GM12892 (cell line): Measurements from ENCODE around the gene DCC.

Experiments
- POLR2A ChIP-seq: IDR thresholded peaks from 2 replicates; pipeline ENCODE4 v1.6.1; 2011; ENCODE audit warnings: low read depth, low read length, control low read depth
- POLR2AphosphoS5 ChIP-seq: IDR thresholded peaks from 2 replicates; pipeline ENCODE4 v1.6.1; 2011; ENCODE audit warnings: low read depth, low read length, control low read depth
- TAF1 ChIP-seq: IDR thresholded peaks from 2 replicates; pipeline ENCODE4 v1.6.1; 2011; ENCODE audit warnings: low read depth, mild to moderate bottlenecking, control low read depth, low read length, borderline replicate concordance

DNA sequence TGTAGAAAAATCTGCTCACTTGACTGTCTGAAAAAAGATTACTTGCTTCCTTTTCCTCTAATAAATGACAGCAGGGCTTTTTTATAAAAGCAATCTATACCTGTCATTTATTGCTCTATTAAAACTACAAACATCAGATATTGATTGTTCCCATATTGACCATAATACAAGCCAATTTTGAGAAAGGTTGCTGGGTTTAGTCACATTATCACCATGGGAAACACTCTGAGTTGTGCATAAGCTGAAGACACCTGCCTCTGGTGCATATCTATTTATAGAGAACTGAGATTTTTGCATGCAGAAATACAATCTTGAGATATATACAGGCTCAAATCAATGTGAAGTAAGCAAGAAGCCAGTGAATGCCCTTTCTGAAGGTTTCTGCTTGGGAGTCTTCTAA lies 853.9 kb downstream of the DCC start:
- TF ChIP-seq TAF1 = no peak
- no peak for TF ChIP-seq POLR2AphosphoS5
- TF ChIP-seq POLR2A = no peak
